WERI-Rb-1 (cell line): ENCODE measurements around the gene TTLL8.

Experiments used
- DNase-seq: peaks from one replicate; pipeline ENCODE4 v3.0.0-alpha.2; 2020
- H3K27ac ChIP-seq: fragments of 250-450 bp; sonication (Bioruptor Pico); 2 replicates; pipeline ENCODE4 v1.5.1; 2020; ENCODE audit warnings: mild to moderate bottlenecking, moderate library complexity
- H3K27me3 ChIP-seq: fragments of 250-450 bp; sonication (Bioruptor Pico); 2 replicates; pipeline ENCODE4 v1.5.1; 2021; ENCODE audit warnings: mild to moderate bottlenecking, low read depth, moderate library complexity; ENCODE audit not compliant: insufficient read depth, severe bottlenecking
- H3K36me3 ChIP-seq: fragments of 250-450 bp; sonication (Bioruptor Pico); 2 replicates; pipeline ENCODE4 v1.5.1; 2020; ENCODE audit warnings: mild to moderate bottlenecking, moderate library complexity
- H3K4me3 ChIP-seq: 2 replicates; pipeline ENCODE4 v1.5.1; 2011; ENCODE audit warnings: low read depth, mild to moderate bottlenecking, control low read depth, low read length
- H3K9me3 ChIP-seq: fragments of 250-450 bp; sonication (Bioruptor Pico); 2 replicates; pipeline ENCODE4 v1.5.1; 2021; ENCODE audit warnings: mild to moderate bottlenecking, moderate library complexity; ENCODE audit not compliant: severe bottlenecking
- TF ChIP-seq, protein P1 (sequence below): IDR thresholded peaks from 2 replicates; pipeline ENCODE4 v1.5.1; 2011; ENCODE audit warnings: low read depth, mild to moderate bottlenecking, control low read depth, inconsistent platforms, low read length

TTLL8 gene

DNA sequence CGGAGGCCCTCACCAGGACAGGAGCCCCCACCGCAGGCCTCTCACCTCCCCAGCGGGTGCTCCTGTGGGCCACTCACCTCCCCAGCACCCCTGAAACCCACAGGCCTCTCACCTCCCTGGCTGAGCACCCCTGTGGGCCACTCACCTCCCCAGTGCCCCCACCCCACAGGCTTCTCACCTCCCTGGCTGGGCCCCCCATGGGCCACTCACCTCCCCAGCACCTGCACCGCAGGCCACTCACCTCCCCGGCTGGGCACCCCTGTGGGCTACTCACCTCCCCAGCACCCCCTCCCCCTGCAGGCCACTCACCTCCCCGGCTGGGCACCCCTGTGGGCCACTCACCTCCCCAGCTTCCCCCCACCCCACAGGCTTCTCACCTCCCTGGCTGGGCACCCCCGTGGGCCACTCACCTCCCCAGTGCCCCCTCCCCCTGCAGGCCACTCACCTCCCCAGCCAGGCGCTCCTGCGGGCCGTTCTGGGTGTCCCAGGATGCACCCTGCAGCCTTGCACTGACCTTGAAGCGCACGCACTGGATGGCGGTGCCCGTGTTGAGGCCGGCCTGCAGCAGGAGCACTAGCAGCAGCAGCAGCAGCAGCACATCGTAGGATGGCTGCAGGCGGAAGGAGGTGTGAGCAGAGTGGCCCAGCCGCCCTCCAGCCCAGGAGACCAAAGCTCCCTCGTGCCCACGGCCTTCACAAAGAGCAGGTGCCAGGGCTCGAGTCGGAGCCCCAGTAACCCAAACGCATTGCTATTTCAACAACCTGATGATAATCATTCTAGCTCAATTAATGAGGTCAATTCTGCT is 5.7 kb upstream of the TTLL8 start:
- TF ChIP-seq, protein P1, sequence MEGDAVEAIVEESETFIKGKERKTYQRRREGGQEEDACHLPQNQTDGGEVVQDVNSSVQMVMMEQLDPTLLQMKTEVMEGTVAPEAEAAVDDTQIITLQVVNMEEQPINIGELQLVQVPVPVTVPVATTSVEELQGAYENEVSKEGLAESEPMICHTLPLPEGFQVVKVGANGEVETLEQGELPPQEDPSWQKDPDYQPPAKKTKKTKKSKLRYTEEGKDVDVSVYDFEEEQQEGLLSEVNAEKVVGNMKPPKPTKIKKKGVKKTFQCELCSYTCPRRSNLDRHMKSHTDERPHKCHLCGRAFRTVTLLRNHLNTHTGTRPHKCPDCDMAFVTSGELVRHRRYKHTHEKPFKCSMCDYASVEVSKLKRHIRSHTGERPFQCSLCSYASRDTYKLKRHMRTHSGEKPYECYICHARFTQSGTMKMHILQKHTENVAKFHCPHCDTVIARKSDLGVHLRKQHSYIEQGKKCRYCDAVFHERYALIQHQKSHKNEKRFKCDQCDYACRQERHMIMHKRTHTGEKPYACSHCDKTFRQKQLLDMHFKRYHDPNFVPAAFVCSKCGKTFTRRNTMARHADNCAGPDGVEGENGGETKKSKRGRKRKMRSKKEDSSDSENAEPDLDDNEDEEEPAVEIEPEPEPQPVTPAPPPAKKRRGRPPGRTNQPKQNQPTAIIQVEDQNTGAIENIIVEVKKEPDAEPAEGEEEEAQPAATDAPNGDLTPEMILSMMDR, result no peak
- no peak for DNase-seq
- Histone ChIP-seq H3K27me3 (no peaks in the 10 kb centered on the region), H3K27ac (no peak overlapping the region), H3K36me3 (no peaks in the 10 kb centered on the region), H3K9me3 (no peaks in the 10 kb centered on the region), H3K4me3 (no peak overlapping the region)

DNA sequence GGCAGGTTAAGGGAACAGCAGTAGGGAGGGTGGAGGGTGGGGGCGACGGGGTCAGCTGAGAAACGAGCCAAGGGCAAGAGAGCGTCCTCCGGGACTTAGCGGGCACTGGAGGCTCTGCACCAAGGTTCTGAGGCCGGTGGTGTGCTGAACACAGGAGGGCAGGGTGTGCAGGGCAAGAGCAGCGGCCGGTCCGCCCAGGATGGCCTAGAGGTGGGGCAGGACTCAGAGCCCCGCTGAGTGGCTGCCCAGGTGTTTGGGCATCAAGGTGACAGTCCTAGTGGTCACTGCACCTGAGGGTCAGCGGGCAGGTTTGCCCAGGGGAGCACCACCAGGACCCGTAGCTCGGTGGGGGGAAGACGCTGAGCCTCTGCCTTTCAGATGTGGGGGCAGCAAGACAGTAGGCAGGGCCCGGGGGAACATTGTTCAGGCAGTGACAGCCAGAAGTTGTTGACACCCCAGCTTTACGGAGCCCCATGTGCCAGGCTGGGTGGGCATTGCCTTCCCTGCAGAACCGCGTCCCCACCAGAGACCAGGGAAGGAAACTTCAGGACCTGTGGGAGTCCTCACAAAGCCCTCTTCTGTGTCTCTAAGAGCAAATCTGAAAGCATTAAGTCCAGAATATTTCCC is 4.5 kb upstream of the TTLL8 start:
- Histone ChIP-seq H3K27ac (no peak overlapping the region), H3K9me3 (no peaks in the 10 kb centered on the region), H3K36me3 (no peaks in the 10 kb centered on the region), H3K27me3 (no peaks in the 10 kb centered on the region), H3K4me3 (no peak overlapping the region)
- TF ChIP-seq, protein P1, result no peak
- DNase-seq, result no peak

DNA sequence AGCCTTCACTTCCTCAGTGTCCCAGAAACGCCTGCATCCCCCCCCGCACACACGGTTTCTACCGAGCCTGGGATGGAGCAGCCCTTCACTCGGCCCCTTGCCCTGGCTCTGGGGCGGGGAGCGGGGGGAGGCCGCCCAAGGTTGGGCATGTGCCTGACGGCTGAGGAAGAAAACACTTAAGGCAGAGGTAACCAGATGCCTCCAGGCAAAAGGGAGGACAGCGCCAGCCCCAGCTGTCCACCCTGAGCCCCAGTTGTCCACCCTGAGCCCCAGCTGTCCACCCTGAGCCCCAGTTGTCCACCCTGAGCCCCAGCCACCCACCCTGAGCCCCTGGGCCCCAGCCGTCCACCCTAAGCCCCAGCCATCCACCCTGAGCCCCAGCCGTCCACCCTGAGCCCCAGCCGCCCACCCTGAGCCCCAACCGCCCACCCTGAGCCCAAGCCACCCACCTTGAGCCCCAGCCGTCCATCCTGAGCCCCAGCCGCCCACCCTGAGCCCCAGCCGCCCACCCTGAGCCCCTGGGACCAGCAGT is 3.8 kb upstream of the TTLL8 start:
- TF ChIP-seq, protein P1, result no peak
- Histone ChIP-seq H3K27me3 (no peaks in the 10 kb centered on the region), H3K9me3 (no peaks in the 10 kb centered on the region), H3K36me3 (no peaks in the 10 kb centered on the region), H3K4me3 (no peak overlapping the region), H3K27ac (no peak overlapping the region)
- DNase-seq, result no peak

DNA sequence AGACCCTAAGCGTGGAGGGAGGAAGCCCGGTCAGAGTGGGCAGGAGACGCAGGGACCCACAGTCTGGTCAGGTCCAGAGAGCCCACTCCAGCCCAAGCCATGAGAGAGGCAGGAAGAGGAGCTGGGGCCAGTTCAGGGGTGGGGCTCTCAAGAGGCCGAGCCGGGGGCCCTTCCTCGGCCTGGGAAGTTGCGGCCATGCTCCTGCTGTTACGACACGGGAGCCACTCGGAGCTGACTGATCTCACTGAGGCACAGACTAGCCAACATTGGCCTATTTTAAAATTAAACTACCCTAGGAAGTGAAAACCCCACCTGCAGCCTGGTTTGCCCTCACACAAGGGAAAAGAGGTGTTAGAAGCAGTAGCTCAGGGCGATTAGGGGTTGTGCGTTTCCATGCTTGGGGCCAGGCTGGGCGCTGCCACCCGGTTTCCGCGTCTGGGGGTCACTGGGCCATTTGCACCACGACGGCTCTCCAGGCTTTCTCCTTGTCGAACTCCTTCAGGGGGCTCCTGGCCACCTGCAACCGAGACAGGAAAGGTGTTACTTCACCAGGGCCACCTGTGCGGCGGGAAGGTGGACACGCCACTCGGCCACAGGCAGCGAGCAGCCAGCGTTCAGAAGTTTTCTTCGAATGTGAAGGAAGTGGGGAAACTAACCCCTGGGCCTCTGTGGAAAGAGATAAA is 3.2 kb upstream of the TTLL8 start:
- TF ChIP-seq, protein P1, result no peak
- H3K36me3 ChIP-seq, result no peaks in the 10 kb centered on the region
- H3K9me3 ChIP-seq, result no peaks in the 10 kb centered on the region
- no peak overlapping the region for H3K4me3 ChIP-seq
- no peak for DNase-seq
- H3K27me3 ChIP-seq, result no peaks in the 10 kb centered on the region
- H3K27ac ChIP-seq, result no peak overlapping the region

DNA sequence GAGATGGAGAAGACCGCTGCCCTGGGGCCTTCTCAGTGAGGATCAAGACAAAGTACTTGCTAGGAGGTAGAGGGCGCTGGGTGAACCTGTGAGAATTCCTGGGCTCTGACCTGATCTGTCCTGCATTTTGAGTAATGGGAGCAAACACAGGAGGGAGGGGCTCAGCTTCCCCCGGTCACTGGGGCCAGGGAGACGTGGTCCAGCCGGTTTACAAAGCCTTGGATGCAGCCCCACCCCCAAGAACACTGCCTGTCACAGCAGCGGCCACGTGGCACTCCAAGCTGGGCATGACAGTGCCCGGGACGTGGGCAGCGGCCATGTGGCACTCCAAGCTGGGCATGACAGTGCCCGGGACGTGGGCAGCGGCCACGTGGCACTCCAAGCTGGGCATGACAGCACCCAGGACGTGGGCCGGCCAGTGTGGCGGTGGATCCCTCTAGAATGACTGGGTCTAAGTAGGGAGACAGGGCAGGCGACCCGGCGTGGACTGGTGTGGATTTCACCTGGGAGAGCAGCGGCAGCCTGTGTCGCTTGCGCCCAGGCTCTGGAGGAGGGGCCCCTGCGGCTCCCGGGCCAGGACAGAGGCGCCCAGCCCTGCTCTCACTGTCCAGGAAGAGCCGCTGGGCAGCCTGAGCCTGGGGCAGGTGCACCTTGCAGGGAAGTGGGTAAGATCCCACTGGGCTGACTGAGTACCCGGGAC is 2.5 kb upstream of the TTLL8 start:
- no peak overlapping the region for H3K27ac ChIP-seq
- DNase-seq, result no peak
- H3K9me3 ChIP-seq, result no peaks in the 10 kb centered on the region
- TF ChIP-seq, protein P1, result no peak
- no peaks in the 10 kb centered on the region for H3K36me3 ChIP-seq
- H3K27me3 ChIP-seq, result no peaks in the 10 kb centered on the region
- no peak overlapping the region for H3K4me3 ChIP-seq
